Stimulated activated CD8-positive, alpha-beta memory T cell treated with anti-CD3 and anti-CD28 coated beads, Interleukin-4, amount 100 ng/mL, for 1 hour (primary cell): Measurements from ENCODE around the gene REN.

ENCODE experiments used
- DNase-seq, 2 donors: peaks; one replicate each; pipeline ENCODE4 v3.0.0-alpha.2; 2020; ENCODE audit warnings: low read depth in 2 of 2, low spot score in 1 of 2

The REN gene

GRCh38 chr1:204110894-204111633 lies 55.1 kb downstream of the REN start:
- DNase-seq, result no peak

- DNase-seq, result no peak
These were observed 57.6 kb downstream of the REN start for GRCh38 chr1:204108312-204109141.

- no peak for DNase-seq
These were observed 58.2 kb downstream of the REN start for GRCh38 chr1:204107892-204108291.

GRCh38 chr1:204106825-204107224 lies 59.3 kb downstream of the REN start:
- DNase-seq, result no peak

GRCh38 chr1:204105131-204105515 lies 61.0 kb downstream of the REN start:
- no peak for DNase-seq
